ENCODE results near the gene PSMD7.

DNA sequence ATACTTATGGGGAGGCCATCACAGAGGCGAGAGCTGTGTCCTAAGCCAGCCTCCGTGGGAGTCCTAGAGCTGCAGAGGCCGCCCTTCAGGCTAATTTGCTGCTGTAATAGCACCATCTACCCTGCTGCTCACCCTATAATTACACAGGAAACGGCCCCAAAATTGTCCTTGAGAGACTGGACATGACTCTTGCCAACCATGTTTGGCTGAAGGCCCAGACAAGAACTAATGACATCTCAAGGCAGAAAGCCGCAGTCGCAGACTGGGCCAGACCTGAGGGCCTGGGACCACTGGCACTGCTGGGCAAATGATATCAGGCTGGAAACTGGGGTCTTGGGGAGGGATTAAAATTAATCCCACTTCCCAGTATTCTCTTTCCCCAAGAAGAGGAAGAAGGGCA is 24.1 kb downstream of the PSMD7 start:
- TF ChIP-seq ZNF274 (IDR thresholded peaks at IDR 0.05; ENCODE audit: low read depth, low read length) (no peak), SUZ12 (IDR thresholded peaks at IDR 0.05; ENCODE audit: extremely low read depth, insufficient read depth, insufficient read length) (no peak)
